A549 (cell line): Measurements from ENCODE around the gene PCGF5.

Experiments used
- CEBPB ChIP-seq, 2 experiments: fragments of >200 bp in 1 of 2; sonication (Bioruptor Twin) in 1 of 2; formaldehyde crosslinking in 1 of 2; IDR thresholded peaks; 2 replicates each; pipeline ENCODE4 v1.6.1; 2012 to 2016
- EP300 ChIP-seq, 2 experiments: fragments of >200 bp; sonication (Bioruptor Twin); formaldehyde crosslinking; IDR thresholded peaks; 2 replicates in 1 of 2; 3 replicates in 1 of 2; pipeline ENCODE4 v1.6.1; 2016 to 2017
- HOXB5 ChIP-seq: fragments of 250-450 bp; sonication (Bioruptor Pico); IDR thresholded peaks from 2 replicates; pipeline ENCODE4 v1.5.0; 2020; ENCODE audit warnings: mild to moderate bottlenecking, moderate library complexity
- MYC ChIP-seq: IDR thresholded peaks from 2 replicates; pipeline ENCODE4 v1.6.1; 2012; ENCODE audit warnings: mild to moderate bottlenecking, inconsistent platforms, low read length, improper control_type of control experiment, borderline replicate concordance
- NR3C1 ChIP-seq: fragments of >200 bp; sonication (Bioruptor Twin); formaldehyde crosslinking; IDR thresholded peaks from 3 replicates; pipeline ENCODE4 v1.6.1; 2017
- POLR2A ChIP-seq: IDR thresholded peaks from 2 replicates; pipeline ENCODE4 v1.6.1; 2012; ENCODE audit warnings: mild to moderate bottlenecking, low read length
- RAD21 ChIP-seq, 2 experiments: fragments of >200 bp in 1 of 2; sonication (Bioruptor Twin) in 1 of 2; formaldehyde crosslinking in 1 of 2; IDR thresholded peaks in 1 of 2; conservative IDR thresholded peaks in 1 of 2; 2 replicates in 1 of 2; 3 replicates in 1 of 2; pipeline ENCODE4 v1.6.1; 2012 to 2018; ENCODE audit warnings: inconsistent platforms in 1 of 2
- RCOR1 ChIP-seq: fragments of 150-350 bp; IDR thresholded peaks from 2 replicates; pipeline ENCODE4 v1.6.1; 2014; ENCODE audit warnings: antibody characterized with exemption, low read length, low read depth
- RFX5 ChIP-seq: fragments of 450-650 bp; IDR thresholded peaks from 2 replicates; pipeline ENCODE4 v1.7.1; 2014; ENCODE audit warnings: antibody characterized with exemption, mild to moderate bottlenecking, moderate library complexity
- SMC3 ChIP-seq: fragments of >200 bp; sonication (Bioruptor Twin); formaldehyde crosslinking; IDR thresholded peaks from 3 replicates; pipeline ENCODE4 v1.6.1; 2018; ENCODE audit warnings: inconsistent platforms
- TF ChIP-seq, protein P1 (sequence below): fragments of >200 bp; sonication (Bioruptor Twin); formaldehyde crosslinking; IDR thresholded peaks from 3 replicates; pipeline ENCODE4 v1.5.1; 2016
- TF ChIP-seq, protein P2 (sequence below): fragments of 200-600 bp; sonication (generic); IDR thresholded peaks from 2 replicates; pipeline ENCODE4 v1.6.1; 2016; ENCODE audit warnings: antibody characterized with exemption, mild to moderate bottlenecking, moderate library complexity
- TF ChIP-seq, protein P3 (sequence below): IDR thresholded peaks from 2 replicates; pipeline ENCODE4 v1.6.1; 2012; ENCODE audit warnings: low read depth, borderline replicate concordance
- TF ChIP-seq, protein P4 (sequence below): IDR thresholded peaks from 2 replicates; pipeline ENCODE4 v1.6.1; 2012

DNA sequence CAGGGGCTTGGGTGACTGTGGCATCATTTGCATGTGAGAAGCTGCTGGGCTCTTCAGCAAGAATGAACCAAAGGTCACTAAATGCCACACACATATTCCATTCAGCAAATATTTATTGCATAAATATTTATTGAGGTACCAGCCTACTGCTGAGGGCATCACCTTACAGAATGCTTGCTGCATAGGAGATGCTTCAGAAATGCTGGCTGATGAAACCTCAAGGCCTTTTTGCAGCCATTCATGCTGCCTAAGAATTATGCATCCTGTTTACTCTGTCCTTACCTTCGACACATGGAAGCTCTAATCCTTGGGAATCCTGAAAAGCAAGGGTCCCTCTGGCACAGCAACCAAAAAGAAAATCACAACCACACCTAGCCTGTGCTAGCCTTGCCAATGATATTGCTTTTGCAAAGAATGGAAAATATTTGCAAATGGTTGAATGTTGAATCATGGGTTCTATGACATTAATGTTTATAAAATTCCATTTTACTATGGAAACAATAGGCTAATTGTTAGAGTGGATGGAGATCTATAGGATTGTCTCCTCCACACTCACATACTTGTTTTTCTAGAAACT, 79.6 kb downstream of the PCGF5 start:
- TF ChIP-seq POLR2A (no peak), SMC3 (no peak), RCOR1 (no peak), MYC (no peak), RAD21 (conservative IDR thresholded peaks at IDR 0.05 in 1 of 2, IDR thresholded peaks at IDR 0.05 in 1 of 2) (no peak), CEBPB (IDR thresholded peaks at IDR 0.05) (no peak), EP300 (IDR thresholded peaks at IDR 0.05) (no peak), NR3C1 (no peak), RFX5 (no peak), HOXB5 (CRISPR knock-in tag) (no peak)
- TF ChIP-seq, protein P1, sequence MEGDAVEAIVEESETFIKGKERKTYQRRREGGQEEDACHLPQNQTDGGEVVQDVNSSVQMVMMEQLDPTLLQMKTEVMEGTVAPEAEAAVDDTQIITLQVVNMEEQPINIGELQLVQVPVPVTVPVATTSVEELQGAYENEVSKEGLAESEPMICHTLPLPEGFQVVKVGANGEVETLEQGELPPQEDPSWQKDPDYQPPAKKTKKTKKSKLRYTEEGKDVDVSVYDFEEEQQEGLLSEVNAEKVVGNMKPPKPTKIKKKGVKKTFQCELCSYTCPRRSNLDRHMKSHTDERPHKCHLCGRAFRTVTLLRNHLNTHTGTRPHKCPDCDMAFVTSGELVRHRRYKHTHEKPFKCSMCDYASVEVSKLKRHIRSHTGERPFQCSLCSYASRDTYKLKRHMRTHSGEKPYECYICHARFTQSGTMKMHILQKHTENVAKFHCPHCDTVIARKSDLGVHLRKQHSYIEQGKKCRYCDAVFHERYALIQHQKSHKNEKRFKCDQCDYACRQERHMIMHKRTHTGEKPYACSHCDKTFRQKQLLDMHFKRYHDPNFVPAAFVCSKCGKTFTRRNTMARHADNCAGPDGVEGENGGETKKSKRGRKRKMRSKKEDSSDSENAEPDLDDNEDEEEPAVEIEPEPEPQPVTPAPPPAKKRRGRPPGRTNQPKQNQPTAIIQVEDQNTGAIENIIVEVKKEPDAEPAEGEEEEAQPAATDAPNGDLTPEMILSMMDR: no peak
- TF ChIP-seq, protein P2, sequence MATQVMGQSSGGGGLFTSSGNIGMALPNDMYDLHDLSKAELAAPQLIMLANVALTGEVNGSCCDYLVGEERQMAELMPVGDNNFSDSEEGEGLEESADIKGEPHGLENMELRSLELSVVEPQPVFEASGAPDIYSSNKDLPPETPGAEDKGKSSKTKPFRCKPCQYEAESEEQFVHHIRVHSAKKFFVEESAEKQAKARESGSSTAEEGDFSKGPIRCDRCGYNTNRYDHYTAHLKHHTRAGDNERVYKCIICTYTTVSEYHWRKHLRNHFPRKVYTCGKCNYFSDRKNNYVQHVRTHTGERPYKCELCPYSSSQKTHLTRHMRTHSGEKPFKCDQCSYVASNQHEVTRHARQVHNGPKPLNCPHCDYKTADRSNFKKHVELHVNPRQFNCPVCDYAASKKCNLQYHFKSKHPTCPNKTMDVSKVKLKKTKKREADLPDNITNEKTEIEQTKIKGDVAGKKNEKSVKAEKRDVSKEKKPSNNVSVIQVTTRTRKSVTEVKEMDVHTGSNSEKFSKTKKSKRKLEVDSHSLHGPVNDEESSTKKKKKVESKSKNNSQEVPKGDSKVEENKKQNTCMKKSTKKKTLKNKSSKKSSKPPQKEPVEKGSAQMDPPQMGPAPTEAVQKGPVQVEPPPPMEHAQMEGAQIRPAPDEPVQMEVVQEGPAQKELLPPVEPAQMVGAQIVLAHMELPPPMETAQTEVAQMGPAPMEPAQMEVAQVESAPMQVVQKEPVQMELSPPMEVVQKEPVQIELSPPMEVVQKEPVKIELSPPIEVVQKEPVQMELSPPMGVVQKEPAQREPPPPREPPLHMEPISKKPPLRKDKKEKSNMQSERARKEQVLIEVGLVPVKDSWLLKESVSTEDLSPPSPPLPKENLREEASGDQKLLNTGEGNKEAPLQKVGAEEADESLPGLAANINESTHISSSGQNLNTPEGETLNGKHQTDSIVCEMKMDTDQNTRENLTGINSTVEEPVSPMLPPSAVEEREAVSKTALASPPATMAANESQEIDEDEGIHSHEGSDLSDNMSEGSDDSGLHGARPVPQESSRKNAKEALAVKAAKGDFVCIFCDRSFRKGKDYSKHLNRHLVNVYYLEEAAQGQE: no peak
- TF ChIP-seq, protein P3, sequence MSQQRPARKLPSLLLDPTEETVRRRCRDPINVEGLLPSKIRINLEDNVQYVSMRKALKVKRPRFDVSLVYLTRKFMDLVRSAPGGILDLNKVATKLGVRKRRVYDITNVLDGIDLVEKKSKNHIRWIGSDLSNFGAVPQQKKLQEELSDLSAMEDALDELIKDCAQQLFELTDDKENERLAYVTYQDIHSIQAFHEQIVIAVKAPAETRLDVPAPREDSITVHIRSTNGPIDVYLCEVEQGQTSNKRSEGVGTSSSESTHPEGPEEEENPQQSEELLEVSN: no peak
- TF ChIP-seq, protein P4, sequence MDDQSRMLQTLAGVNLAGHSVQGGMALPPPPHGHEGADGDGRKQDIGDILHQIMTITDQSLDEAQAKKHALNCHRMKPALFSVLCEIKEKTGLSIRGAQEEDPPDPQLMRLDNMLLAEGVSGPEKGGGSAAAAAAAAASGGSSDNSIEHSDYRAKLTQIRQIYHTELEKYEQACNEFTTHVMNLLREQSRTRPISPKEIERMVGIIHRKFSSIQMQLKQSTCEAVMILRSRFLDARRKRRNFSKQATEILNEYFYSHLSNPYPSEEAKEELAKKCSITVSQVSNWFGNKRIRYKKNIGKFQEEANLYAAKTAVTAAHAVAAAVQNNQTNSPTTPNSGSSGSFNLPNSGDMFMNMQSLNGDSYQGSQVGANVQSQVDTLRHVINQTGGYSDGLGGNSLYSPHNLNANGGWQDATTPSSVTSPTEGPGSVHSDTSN: no peak
